ENCODE data around the gene PPP4R1.

PPP4R1 gene

GRCh38 chr18:9508446-9509025 lies 105.8 kb downstream of the PPP4R1 start:
- DNase-seq: no peak

- no peak for DNase-seq
These were observed 106.7 kb downstream of the PPP4R1 start for GRCh38 chr18:9507565-9508088.

- no peak for DNase-seq
These were observed 108.1 kb downstream of the PPP4R1 start for GRCh38 chr18:9506046-9506792.
